Measurements from ENCODE around the gene EXOC6B.

EXOC6B gene

DNA sequence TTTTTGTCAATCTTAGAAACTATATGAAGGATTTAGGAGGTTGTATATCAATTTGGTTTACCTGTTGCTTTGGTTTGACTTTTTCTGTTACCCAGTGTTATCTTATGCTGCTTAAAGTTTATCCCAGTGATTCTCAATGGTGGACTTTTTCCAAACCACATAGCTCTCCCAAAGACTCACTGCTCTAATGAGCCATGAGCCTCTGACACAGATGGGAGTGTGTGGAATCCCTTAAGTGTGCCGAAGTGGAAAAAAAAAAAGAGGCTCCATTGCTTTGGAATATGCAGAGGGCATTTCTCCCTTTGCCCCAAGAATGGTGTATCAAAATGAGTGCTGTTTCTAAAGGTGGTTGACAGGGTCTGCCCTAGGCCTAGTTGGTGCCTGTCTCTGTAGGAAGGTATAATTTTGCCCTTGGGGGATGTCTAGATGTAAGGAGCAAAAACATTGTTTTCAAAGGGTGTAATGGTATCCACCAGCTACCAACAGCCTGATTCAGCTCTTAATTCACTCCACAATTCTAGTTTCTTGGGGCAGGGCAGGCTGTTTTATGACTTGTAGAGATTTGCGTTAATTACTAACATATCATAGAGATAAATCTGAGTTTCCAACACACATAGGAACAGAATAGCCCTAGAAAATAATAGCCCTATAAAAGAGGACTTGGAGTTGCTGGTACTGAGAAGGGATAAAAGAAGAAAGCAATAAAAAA is 613.9 kb downstream of the EXOC6B start:
- no peak for DNase-seq (ENCODE audit: low read depth)

GRCh38 chr2:72211350-72211749 is 614.5 kb downstream of the EXOC6B start:
- DNase-seq (ENCODE audit: low read depth), result no peak

DNA sequence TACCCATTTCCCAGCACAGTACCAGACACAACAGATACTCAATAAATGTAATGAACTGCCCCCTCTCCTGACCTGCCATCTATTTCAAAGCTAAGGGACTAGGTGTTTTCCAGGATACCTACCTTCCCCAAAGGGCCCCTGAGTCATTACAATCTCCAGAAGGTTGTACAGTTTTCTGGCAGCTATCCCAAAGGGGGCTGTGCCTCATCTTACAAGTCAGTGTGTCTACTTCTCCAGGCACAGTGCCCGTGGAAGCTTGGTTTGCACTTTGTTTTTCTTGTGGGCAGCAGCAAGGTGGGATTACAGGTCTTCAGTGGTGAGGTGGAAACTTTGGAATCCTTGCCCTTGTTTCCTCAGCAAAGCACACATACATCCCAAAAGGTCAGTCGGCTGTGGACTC is 615.4 kb downstream of the EXOC6B start:
- no peak for DNase-seq (ENCODE audit: low read depth)

- DNase-seq (ENCODE audit: low read depth), result no peak
Measured at GRCh38 chr2:72208225-72208624, 617.6 kb downstream of the EXOC6B start.

GRCh38 chr2:72207334-72207733 is 618.5 kb downstream of the EXOC6B start:
- DNase-seq (ENCODE audit: low read depth), result no peak

DNA sequence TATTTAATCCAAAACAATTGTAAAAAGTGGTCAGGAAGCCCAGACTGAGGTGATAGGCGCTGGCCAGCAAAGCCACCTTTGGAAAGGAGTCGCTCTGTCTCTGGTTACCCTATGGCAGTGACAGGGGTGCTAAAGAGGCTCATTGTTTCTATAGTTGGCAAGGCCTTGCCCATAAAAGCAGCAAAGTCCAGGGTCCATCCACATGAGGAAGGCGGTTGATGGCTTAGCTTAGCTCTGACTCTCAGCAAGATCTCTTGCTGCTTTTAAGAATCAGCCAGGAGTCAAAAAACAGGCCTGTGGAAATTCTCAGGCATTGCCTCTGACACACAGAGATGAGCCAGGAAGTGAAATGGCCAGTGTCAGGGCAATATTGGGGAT is 620.3 kb downstream of the EXOC6B start:
- DNase-seq (ENCODE audit: low read depth), result no peak

DNA sequence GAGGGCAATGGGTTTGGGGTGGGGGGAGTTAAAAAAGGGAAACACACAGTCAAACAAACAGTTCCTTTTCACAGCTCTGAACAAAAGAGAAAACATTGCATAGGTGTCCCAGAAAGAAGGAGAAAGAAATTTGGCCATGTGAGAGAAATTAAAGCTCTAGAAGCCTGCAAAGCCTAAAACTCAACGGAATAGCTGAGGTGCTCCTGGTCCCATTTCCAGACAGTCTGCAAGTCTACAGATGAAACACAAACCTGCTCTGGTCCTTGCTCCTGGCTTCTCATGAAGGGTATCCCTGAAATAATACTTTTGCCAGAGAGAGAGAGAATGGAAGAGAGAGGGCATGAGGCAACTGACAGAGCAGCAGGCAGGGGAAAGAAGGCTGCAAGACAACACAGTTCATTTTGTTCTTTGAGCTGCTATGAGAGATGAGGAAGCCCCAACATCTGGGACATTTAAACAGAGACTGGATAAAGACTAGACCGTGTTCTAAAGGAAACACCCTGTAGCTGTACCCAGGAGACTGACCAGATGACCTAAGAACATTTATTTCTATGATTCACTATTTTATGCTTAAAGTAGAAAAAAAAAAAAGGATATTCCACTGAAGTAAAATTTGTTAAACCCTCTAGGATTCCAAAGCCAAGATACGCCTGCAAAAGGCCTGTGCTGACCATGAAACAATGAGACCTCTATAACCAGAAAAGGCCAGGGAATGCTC is 620.9 kb downstream of the EXOC6B start:
- DNase-seq (ENCODE audit: low read depth), result no peak

- no peak for DNase-seq (ENCODE audit: low read depth)
Measured at GRCh38 chr2:72204156-72204785, 621.6 kb downstream of the EXOC6B start.

- no peak for DNase-seq (ENCODE audit: low read depth)
Measured at GRCh38 chr2:72198532-72199241, 627.1 kb downstream of the EXOC6B start.

DNA sequence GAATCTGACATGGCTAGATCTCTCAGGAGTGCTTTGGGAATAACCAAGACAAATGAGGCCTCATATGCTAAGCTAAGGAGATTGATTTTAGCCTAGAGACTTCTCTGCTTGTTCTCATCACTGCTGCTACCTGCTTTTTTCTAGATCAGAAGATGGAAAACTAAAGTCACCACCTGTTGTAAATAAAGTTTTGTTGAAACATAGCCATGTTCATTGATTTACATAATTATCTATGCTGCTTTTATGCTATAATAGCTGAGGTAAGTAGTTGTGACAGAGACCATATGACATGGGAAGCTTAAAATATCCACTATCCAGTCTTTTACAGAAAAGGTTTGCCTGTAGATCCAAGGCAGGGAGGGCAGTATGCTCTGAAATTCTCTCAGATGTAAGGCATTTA is 632.1 kb downstream of the EXOC6B start:
- no peak for DNase-seq (ENCODE audit: low read depth)

DNA sequence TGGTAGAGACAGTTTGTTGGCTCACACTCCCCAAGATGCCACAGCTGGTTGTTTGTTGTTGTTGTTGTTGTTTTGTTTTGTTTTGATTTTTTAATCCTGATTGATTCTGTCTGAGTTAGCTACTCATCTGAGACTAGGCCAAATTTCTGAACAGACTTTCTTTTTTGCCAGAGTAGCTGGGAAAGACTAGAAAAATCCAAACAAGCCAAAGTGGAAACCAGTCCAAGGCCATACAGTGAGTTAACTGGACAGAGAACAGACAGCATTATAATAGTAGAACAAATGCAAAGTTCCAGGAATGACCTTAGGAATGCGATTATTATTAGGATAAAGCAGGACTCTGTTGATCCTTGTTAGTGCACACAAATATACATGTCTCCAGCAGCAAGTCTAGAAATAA is 634.4 kb downstream of the EXOC6B start:
- DNase-seq (ENCODE audit: low read depth), result no peak

GRCh38 chr2:72185206-72185605 is 640.6 kb downstream of the EXOC6B start:
- DNase-seq (ENCODE audit: low read depth), result no peak

GRCh38 chr2:72183466-72183865 is 642.4 kb downstream of the EXOC6B start:
- DNase-seq (ENCODE audit: low read depth), result no peak

- no peak for DNase-seq (ENCODE audit: low read depth)
Measured at GRCh38 chr2:72183016-72183415, 642.8 kb downstream of the EXOC6B start.

GRCh38 chr2:72182547-72182946 is 643.3 kb downstream of the EXOC6B start:
- no peak for DNase-seq (ENCODE audit: low read depth)

- DNase-seq (ENCODE audit: low read depth), result no peak
Measured at GRCh38 chr2:72181616-72182015, 644.2 kb downstream of the EXOC6B start.

GRCh38 chr2:72180351-72180750 is 645.5 kb downstream of the EXOC6B start:
- no peak for DNase-seq (ENCODE audit: low read depth)

DNA sequence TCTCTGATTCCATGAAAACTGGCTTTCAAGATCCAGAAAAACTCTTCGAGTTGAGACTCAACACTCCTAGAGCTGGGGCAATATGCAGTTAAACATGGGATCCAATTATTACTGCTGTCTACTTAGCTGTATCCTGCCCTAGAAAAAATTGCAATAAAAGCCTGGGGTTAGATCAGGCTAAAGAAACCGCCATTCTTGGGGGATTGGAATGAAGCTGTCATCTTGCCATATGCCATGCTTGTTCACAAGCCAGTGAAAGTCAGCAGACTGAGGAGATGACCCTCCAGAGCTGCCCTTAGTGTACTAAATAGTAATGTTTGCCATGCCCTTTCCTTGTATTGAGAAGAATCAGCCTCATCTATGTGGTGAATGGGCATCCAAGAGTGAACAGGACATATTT is 647.3 kb downstream of the EXOC6B start:
- no peak for DNase-seq (ENCODE audit: low read depth)

DNA sequence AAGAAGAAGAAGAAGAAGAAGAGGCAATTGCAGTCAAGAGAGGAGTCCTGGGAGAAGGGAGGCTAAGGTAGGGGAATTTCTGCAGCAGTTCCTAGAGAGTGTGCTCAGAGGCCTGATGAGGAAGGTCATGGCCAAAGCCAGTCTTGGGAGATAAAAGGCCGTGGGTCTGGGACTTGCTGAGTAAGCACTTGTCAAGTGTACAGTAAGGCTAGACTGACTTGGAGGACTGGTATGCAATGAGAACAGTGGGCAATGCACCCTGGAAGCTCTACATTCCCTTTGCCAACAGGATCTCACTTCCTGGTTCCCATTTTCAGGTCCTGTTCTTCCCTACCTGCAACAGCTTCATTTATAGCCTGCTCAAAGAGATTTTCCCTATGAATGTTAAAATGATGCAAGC is 649.6 kb downstream of the EXOC6B start:
- no peak for DNase-seq (ENCODE audit: low read depth)

DNA sequence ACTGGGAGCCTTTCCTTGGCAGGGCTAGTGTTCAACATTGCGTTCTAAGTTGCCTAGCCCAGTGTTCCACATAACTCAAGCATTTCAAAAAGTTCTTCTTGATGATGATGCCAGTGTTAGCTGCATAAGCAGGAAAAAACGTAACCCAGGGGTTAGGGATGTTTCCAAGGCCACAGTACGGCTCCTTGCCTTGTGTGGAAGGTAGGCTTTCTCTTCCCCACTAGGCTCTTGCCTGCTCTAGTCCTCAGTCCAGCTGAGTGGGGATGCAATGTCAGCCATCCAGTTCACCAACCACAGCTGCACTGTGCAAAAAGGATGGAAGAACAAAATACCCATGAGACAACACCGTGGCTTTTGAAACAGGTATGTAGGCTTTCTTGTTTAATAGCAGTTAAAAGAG is 650.2 kb downstream of the EXOC6B start:
- no peak for DNase-seq (ENCODE audit: low read depth)

DNA sequence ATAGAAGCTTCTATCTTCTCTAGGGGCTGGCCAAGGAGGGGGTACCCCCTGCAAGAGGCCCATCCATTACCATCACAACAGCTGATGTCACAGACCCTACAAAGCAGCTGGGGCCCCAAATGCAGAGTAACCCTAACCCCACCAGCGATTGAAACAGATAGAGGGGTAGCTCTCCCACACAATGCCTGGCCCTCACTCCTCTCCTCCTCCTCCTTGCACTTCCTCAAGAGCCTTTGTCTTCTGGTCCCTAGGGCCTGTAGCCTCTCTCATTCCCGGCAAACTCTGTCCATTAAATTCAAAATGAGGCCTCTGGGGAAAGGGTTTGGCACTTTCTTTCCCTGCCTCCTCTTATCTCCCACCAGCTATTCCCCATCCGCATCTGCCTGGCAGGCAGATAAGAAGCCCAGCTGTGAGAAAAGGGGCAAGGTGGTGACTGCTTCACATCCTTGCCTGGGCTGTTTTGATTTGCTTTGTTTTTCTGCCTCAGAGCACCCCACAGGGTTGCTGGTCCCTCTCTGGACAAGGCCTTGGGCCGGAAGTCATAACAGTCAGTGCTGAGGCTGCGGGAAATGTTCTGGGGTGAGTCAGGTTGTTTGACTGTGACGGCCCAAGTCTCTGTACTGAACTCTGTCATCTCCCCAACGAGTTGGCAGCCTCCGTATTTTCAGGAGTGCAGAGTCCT is 652.1 kb downstream of the EXOC6B start:
- DNase-seq (ENCODE audit: low read depth), result no peak

- no peak for DNase-seq (ENCODE audit: low read depth)
Measured at GRCh38 chr2:72172478-72172877, 653.4 kb downstream of the EXOC6B start.

All from stimulated activated CD8-positive, alpha-beta memory T cell treated with anti-CD3 and anti-CD28 coated beads, Interleukin-7, amount 100 ng/mL, for 24 hours (primary cell).